Measurements from ENCODE around the gene ARPC5L.

- TF ChIP-seq CTCF (conservative IDR thresholded peaks at IDR 0.05; ENCODE audit: low read depth, low read length) (no peak), EZH2 (IDR thresholded peaks at IDR 0.05; ENCODE audit: borderline replicate concordance, low read depth, low read length, poor library complexity, severe bottlenecking) (no peak)
Measured at GRCh38 chr9:124885551-124885950, 23.6 kb downstream of the ARPC5L start.
